H1 (cell line): Measurements from ENCODE around the gene SLC22A23. TPM values are rescaled to one million over a fixed set of nuclear protein-coding genes. Genes with fewer than 3 reads are reported as not detected.

ENCODE experiments used
- ATF2 ChIP-seq: IDR thresholded peaks from 2 replicates; pipeline ENCODE4 v1.6.1; 2012; ENCODE audit warnings: low read length, inconsistent platforms
- EP300 ChIP-seq, 2 experiments: IDR thresholded peaks; 1 replicate in 1 of 2; 2 replicates in 1 of 2; pipeline ENCODE4 v1.6.1; 2011 to 2012; ENCODE audit warnings: low read depth in 2 of 2, low read length in 2 of 2, mild to moderate bottlenecking in 2 of 2, borderline replicate concordance in 1 of 2, inconsistent platforms in 1 of 2, moderate library complexity in 1 of 2
- HDAC2 ChIP-seq, 2 experiments: fragments of 300-600 bp in 1 of 2; sonication (generic) in 1 of 2; IDR thresholded peaks; 2 replicates each; pipeline ENCODE4 v1.6.1; 2011 to 2012; ENCODE audit warnings: low read depth in 2 of 2, low read length in 2 of 2, mild to moderate bottlenecking in 2 of 2, moderate library complexity in 2 of 2, borderline replicate concordance in 1 of 2, inconsistent platforms in 1 of 2
- POU5F1 ChIP-seq: IDR thresholded peaks from 2 replicates; pipeline ENCODE4 v1.6.1; 2011; ENCODE audit warnings: low read depth, mild to moderate bottlenecking, low read length, moderate library complexity
- SIN3A ChIP-seq, 2 experiments: IDR thresholded peaks in 1 of 2; conservative IDR thresholded peaks in 1 of 2; 2 replicates each; pipeline ENCODE4 v1.6.1; 2011 to 2012; ENCODE audit warnings: low read length in 2 of 2, improper control_type of control experiment in 1 of 2, low read depth in 1 of 2, mild to moderate bottlenecking in 1 of 2
- polyA plus RNA-seq, 7 experiments: library from polyadenylated mRNA; depleted of rRNA in 3 of 7; stranded (reverse) in 5 of 7; unstranded in 2 of 7; fragments of >200 nt in 5 of 7; fragments of 200-250 nt in 2 of 7; gene quantifications; 1 replicate in 5 of 7; 2 replicates in 1 of 7; 4 replicates in 1 of 7; pipeline versions ENCODE4 v1.2.1 to v1.2.3, GENCODE V29; 2011 to 2013; ENCODE audit warnings: missing spikeins in 2 of 7, mixed read lengths in 2 of 7
- total RNA-seq: library from RNA; stranded (reverse); fragmentation: NEBNext Ultra II Directional; extraction: Animal tissue kit (Norgen Biotek cat#: 25700); gene quantifications from 2 replicates; pipeline ENCODE4 v1.2.1, GENCODE V29; 2021

Gene SLC22A23
- total and polyA plus RNA-seq, 2 of the 8 experiments (the other 6 are each of a cell fraction or from before 2014, with no cell fraction given): 9.9 to 38.4 TPM

GRCh38 chr6:3261921-3262320, 194.9 kb downstream of the SLC22A23 start (continued):
- TF ChIP-seq EP300 (IDR thresholded peaks at IDR 0.05; ENCODE audit: borderline replicate concordance in 1 of 2, low read depth in 2 of 2, low read length in 2 of 2) (no peak), SIN3A (conservative IDR thresholded peaks at IDR 0.05 in 1 of 2, IDR thresholded peaks at IDR 0.05 in 1 of 2; ENCODE audit: low read depth in 1 of 2, low read length in 2 of 2) (no peak), HDAC2 (IDR thresholded peaks at IDR 0.05; ENCODE audit: borderline replicate concordance in 1 of 2, low read depth in 2 of 2, low read length in 2 of 2) (no peak), POU5F1 (no peak), ATF2 (no peak)
